HepG2 (cell line): ENCODE measurements around the gene RTRAF. TPM values are rescaled to one million over a fixed set of nuclear protein-coding genes. Genes with fewer than 3 reads are reported as not detected.

ENCODE experiments used
- ATAC-seq: fragments of 200-7000 bp; cut with Tn5 transposase; 3 replicates; pipeline ENCODE4 v1.9.1; 2020; ENCODE audit warnings: mild to moderate bottlenecking, moderate library complexity
- BruUV-seq: library from RNA; stranded (reverse); fragments of 400-500 nt; replicated peaks from 2 replicates; lab custom pipeline; 2021; lab: Mats Ljungman, UMichigan
- CTCF ChIA-PET: fragments of 300-600 bp; formaldehyde crosslinking; extraction: SDS; loops from one replicate; lab custom pipeline; 2021; ENCODE audit warnings: low total read pairs, inconsistent platforms, low intra/inter-chr PET ratio; lab: Yijun Ruan, JAX
- POLR2A ChIA-PET: fragments of 350-600 bp; sonication (Branson Sonifier 250); formaldehyde crosslinking; loops from one replicate; lab custom pipeline; 2020; ENCODE audit warnings: antibody characterized with exemption, inconsistent platforms; lab: Yijun Ruan, JAX
- DNase-seq: peaks from one replicate; pipeline ENCODE4 v3.0.0-alpha.2; 2015; ENCODE audit warnings: low spot score
- FAIRE-seq: peaks from 3 replicates; lab custom pipeline; 2011; peaks lifted over from hg19 to GRCh38; lab: Jason Lieb, UNC
- H2AFZ ChIP-seq: one replicate; pipeline ENCODE4 v1.6.1; 2011; ENCODE audit warnings: low read length, inconsistent platforms
- H3K27ac ChIP-seq: fragments of 300-600 bp; 3 replicates; pipeline ENCODE4 v1.8.0; 2011; ENCODE audit warnings: mixed run types, mild to moderate bottlenecking, mixed read lengths, low read length, inconsistent platforms; ENCODE audit not compliant: insufficient read depth; ENCODE audit errors: extremely low read length
- H3K27me3 ChIP-seq, 2 experiments: fragments of 200-600 bp in 1 of 2; 2 replicates in 1 of 2; 3 replicates in 1 of 2; pipeline versions ENCODE4 v1.6.0 to v1.8.0; 2011; ENCODE audit warnings: low read length in 2 of 2, mild to moderate bottlenecking in 2 of 2, moderate library complexity in 2 of 2, inconsistent platforms in 1 of 2; ENCODE audit not compliant: insufficient read depth in 2 of 2, control insufficient read depth in 1 of 2
- H3K36me3 ChIP-seq, 2 experiments: fragments of 200-600 bp in 1 of 2; replicated peaks in 1 of 2; 2 replicates in 1 of 2; 3 replicates in 1 of 2; pipeline versions ENCODE4 v1.5.1 to v1.8.0; 2011; ENCODE audit warnings: low read length in 2 of 2, inconsistent platforms in 1 of 2; ENCODE audit not compliant: insufficient read depth in 2 of 2, control insufficient read depth in 1 of 2
- H3K4me1 ChIP-seq: 2 replicates; pipeline ENCODE4 v1.5.1; 2012; ENCODE audit warnings: low read length, inconsistent platforms; ENCODE audit not compliant: insufficient read depth
- H3K4me2 ChIP-seq: 2 replicates; pipeline ENCODE4 v1.6.0; 2011; ENCODE audit warnings: low read depth, low read length, inconsistent platforms
- H3K4me3 ChIP-seq, 3 experiments: fragments of 200-600 bp in 1 of 3; sonication (generic), shearing (Covaris generic) in 1 of 3; replicated peaks in 1 of 3; 2 replicates each; pipeline ENCODE4 v1.5.1; 2011 to 2016; ENCODE audit warnings: low read length in 3 of 3, inconsistent platforms in 2 of 3, low read depth in 2 of 3, mild to moderate bottlenecking in 2 of 3, control low read depth in 1 of 3, mixed read lengths in 1 of 3; ENCODE audit not compliant: insufficient read depth in 1 of 3
- H3K79me2 ChIP-seq: one replicate; pipeline ENCODE4 v1.6.1; 2011; ENCODE audit warnings: low read length, inconsistent platforms; ENCODE audit not compliant: insufficient read depth
- H3K9ac ChIP-seq: 2 replicates; pipeline ENCODE4 v1.6.0; 2011; ENCODE audit warnings: mild to moderate bottlenecking, low read depth, low read length, inconsistent platforms; ENCODE audit not compliant: insufficient read depth
- H3K9me3 ChIP-seq: 2 replicates; pipeline ENCODE4 v1.5.1; 2012; ENCODE audit warnings: mild to moderate bottlenecking, low read length
- H4K20me1 ChIP-seq: 2 replicates; pipeline ENCODE4 v1.6.0; 2011; ENCODE audit warnings: inconsistent platforms, mild to moderate bottlenecking, low read length, moderate library complexity; ENCODE audit not compliant: insufficient read depth
- BRF2 ChIP-seq: sonication (generic); formaldehyde crosslinking; IDR thresholded peaks from 2 replicates; pipeline ENCODE4 v1.8.1; 2022; ENCODE audit warnings: mild to moderate bottlenecking, missing genetic modification reagents
- CBX1 ChIP-seq: IDR thresholded peaks from one replicate; pipeline ENCODE4 v1.6.1; 2016; ENCODE audit warnings: antibody characterized with exemption, low read depth
- MIER3 ChIP-seq: IDR thresholded peaks from 2 replicates; pipeline ENCODE4 v1.6.1; 2016; ENCODE audit warnings: missing compliant biosample characterization, borderline replicate concordance
- SMYD3 ChIP-seq: sonication (generic); formaldehyde crosslinking; IDR thresholded peaks from 2 replicates; pipeline ENCODE4 v1.8.1; 2023; ENCODE audit warnings: mild to moderate bottlenecking, missing genetic modification reagents
- SP2 ChIP-seq: sonication (generic); formaldehyde crosslinking; IDR thresholded peaks from 2 replicates; pipeline ENCODE4 v1.5.1; 2020; ENCODE audit warnings: mild to moderate bottlenecking, missing genetic modification reagents
- STAT5B ChIP-seq: sonication (generic); formaldehyde crosslinking; IDR thresholded peaks from 2 replicates; pipeline ENCODE4 v1.4.0; 2020; ENCODE audit warnings: missing genetic modification reagents
- TBX2 ChIP-seq: sonication (generic); formaldehyde crosslinking; IDR thresholded peaks from 2 replicates; pipeline ENCODE4 v1.5.0; 2020; ENCODE audit warnings: missing genetic modification reagents, mild to moderate bottlenecking, borderline replicate concordance
- ZC3H13 ChIP-seq: sonication (generic); formaldehyde crosslinking; IDR thresholded peaks from 2 replicates; pipeline ENCODE4 v1.8.1; 2023; ENCODE audit warnings: mild to moderate bottlenecking, missing genetic modification reagents, moderate library complexity
- ZFAT ChIP-seq: sonication (generic); formaldehyde crosslinking; conservative IDR thresholded peaks from 2 replicates; pipeline ENCODE4 v1.8.1; 2023; ENCODE audit warnings: missing genetic modification reagents, inconsistent platforms
- ZNF10 ChIP-seq: sonication (generic); formaldehyde crosslinking; IDR thresholded peaks from 2 replicates; pipeline ENCODE4 v1.4.0; 2020; ENCODE audit warnings: mild to moderate bottlenecking, low read depth, missing genetic modification reagents, borderline replicate concordance
- ZNF280B ChIP-seq: sonication (generic); formaldehyde crosslinking; IDR thresholded peaks from 2 replicates; pipeline ENCODE4 v1.5.0; 2020; ENCODE audit warnings: missing genetic modification reagents, mild to moderate bottlenecking, borderline replicate concordance
- ZNF337 ChIP-seq: sonication (generic); formaldehyde crosslinking; IDR thresholded peaks from 2 replicates; pipeline ENCODE4 v1.5.1; 2020; ENCODE audit warnings: missing genetic modification reagents, low read depth, mild to moderate bottlenecking, borderline replicate concordance
- ZNF430 ChIP-seq: sonication (generic); formaldehyde crosslinking; IDR thresholded peaks from 2 replicates; pipeline ENCODE4 v1.9.0; 2021; ENCODE audit warnings: mild to moderate bottlenecking, missing genetic modification reagents
- ZNF451 ChIP-seq: sonication (generic); formaldehyde crosslinking; IDR thresholded peaks from 2 replicates; pipeline ENCODE4 v1.5.0; 2020; ENCODE audit warnings: mild to moderate bottlenecking, missing genetic modification reagents
- ZNF839 ChIP-seq: sonication (generic); formaldehyde crosslinking; IDR thresholded peaks from 2 replicates; pipeline ENCODE4 v1.4.0; 2020; ENCODE audit warnings: missing genetic modification reagents, mild to moderate bottlenecking, borderline replicate concordance
- ZSCAN31 ChIP-seq: sonication (generic); formaldehyde crosslinking; IDR thresholded peaks from 2 replicates; pipeline ENCODE4 v1.5.0; 2020; ENCODE audit warnings: low read depth, mild to moderate bottlenecking, missing genetic modification reagents
- WGBS: methylation state at CpG from one replicate; pipeline ENCODE4 v1.1.6; 2017; ENCODE audit warnings: low lambda C conversion rate; 5-methylcytosine and 5-hydroxymethylcytosine counted together
- in situ Hi-C: cut with HindIII; loops from 2 replicates; pipeline ENCODE4 v1.10.0; 2017; ENCODE audit warnings: low pct_unique_long_range_greater_than_20kb; ENCODE audit not compliant: extremely low pct_ligation_motif_present
- intact Hi-C: fragments of 100-400 bp; cut with micrococcal nuclease; formaldehyde crosslinking; loops from one replicate; pipeline ENCODE4 v1.10.0; 2022; ENCODE audit not compliant: unreplicated experiment
- polyA plus RNA-seq, 8 experiments: library from polyadenylated mRNA; depleted of rRNA in 3 of 8; stranded (reverse) in 7 of 8; unstranded in 1 of 8; fragments of >200 nt; fragmentation: Illumina TruSeq in 4 of 8; extraction: Trizol in 4 of 8; gene quantifications; 2 replicates each; pipeline versions ENCODE4 v1.2.1 to v1.2.3, GENCODE V29; 2011 to 2016; ENCODE audit warnings: low read depth in 4 of 8, missing spikeins in 1 of 8, mixed read lengths in 1 of 8; ENCODE audit not compliant: insufficient read depth in 1 of 8
- total RNA-seq, 5 experiments: library from RNA; depleted of rRNA; stranded (reverse); fragments of >200 nt; fragmentation: Illumina TruSeq; extraction: Trizol; gene quantifications; 2 replicates each; pipeline ENCODE4 v1.2.3, GENCODE V29; 2016; ENCODE audit warnings: low read depth in 1 of 5

The RTRAF gene
- total and polyA plus RNA-seq, 2 of the 13 experiments (the other 11 are each of a cell fraction or from before 2014, with no cell fraction given), result 137 to 258 TPM

- no peak overlapping the region for H3K4me3 ChIP-seq
- DNase-seq (no peak), ATAC-seq (no peak), FAIRE-seq (no peak)
- H3K27me3 ChIP-seq, result peaks cover 0 to 20% of the 10 kb centered on the region in 2 experiments; a peak in 3 of 5 replicates
- H3K79me2 ChIP-seq, result no peaks in the 10 kb centered on the region
- POLR2A ChIA-PET, result no interaction called here
- intact Hi-C loops, result no loop called here
- H3K4me1 ChIP-seq, result peaks cover 13% of the 10 kb centered on the region
- no peak overlapping the region for H3K27ac ChIP-seq
- TF ChIP-seq ZNF337 (no peak), ZC3H13 (CRISPR knock-in tag) (no peak), ZNF451 (no peak), ZFAT (CRISPR knock-in tag) (no peak), ZNF10 (CRISPR knock-in tag) (no peak), CBX1 (no peak), MIER3 (CRISPR knock-in tag) (no peak), TBX2 (CRISPR knock-in tag) (no peak), BRF2 (CRISPR knock-in tag) (no peak), ZNF280B (no peak), ZSCAN31 (CRISPR knock-in tag) (no peak), STAT5B (no peak), SP2 (CRISPR knock-in tag) (no peak), ZNF839 (CRISPR knock-in tag) (no peak), ZNF430 (no peak), SMYD3 (CRISPR knock-in tag) (no peak)
- H2AFZ ChIP-seq, result no peak overlapping the region
- H3K4me2 ChIP-seq, result no peak overlapping the region
- no peak overlapping the region for H3K9ac ChIP-seq
- no TSS peak for BruUV-seq
- no peaks in the 10 kb centered on the region for H3K9me3 ChIP-seq
- H4K20me1 ChIP-seq, result no peaks in the 10 kb centered on the region
- H3K36me3 ChIP-seq, result no peaks in the 10 kb centered on the region
- 35% methylated on average over 8 of the region's 10 CpGs for WGBS
- CTCF ChIA-PET, result no interaction called here
- in situ Hi-C loops, result no loop called here
These were observed 58.8 kb downstream of the RTRAF start for GRCh38 chr14:52048116-52048515.
